ENCODE data around the gene CHMP1B.

Gene CHMP1B, protein sequence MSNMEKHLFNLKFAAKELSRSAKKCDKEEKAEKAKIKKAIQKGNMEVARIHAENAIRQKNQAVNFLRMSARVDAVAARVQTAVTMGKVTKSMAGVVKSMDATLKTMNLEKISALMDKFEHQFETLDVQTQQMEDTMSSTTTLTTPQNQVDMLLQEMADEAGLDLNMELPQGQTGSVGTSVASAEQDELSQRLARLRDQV

DNA sequence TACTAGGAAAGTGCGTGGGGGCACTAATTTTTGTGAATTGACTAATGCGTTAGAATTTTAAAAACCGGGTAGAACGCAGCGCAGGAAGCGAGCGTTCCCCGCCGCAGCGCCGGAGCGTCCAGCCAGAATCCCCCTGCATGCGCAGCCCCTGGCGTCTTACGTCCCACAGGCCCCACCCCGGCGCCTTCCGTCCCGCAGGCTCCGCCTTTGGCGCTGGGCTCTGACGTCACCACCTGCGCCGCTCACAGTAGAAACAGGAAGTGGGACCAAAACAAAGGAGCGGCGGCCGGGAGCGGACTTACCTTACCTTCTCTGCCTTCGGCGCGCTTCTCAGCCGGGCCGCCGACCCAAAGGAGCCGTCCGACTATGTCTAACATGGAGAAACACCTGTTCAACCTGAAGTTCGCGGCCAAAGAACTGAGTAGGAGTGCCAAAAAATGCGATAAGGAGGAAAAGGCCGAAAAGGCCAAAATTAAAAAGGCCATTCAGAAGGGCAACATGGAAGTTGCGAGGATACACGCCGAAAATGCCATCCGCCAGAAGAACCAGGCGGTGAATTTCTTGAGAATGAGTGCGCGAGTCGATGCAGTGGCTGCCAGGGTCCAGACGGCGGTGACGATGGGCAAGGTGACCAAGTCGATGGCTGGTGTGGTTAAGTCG is at the start of gene CHMP1B:
CHMP1B (plus strand) TSS at position 268 of the 660 bp plus-strand sequence; CDS start at position 367, 99 bp downstream.
- DNase-seq (ENCODE audit: low spot score) = peak; percentile 95

DNA sequence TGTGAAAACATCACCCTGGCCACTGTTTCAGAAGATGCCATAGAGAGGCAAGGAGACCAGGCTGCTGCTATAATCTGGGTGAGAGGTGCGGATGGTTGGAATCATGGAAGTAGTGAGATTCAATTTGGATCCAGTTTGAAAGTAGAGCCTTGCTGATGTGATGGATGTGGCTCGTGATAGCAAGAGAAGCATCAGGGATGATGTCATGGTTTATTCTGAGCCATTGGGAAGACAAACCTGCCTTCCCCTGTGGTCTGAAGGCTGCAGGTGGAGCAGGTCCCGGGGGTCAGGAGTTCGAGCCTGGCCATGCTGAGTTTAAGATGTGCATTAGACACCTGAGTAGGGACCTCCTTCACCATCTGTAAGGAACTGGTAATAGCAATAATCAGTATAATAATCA is 49.6 kb upstream of the CHMP1B start:
- DNase-seq (ENCODE audit: low spot score) = no peak

DNA sequence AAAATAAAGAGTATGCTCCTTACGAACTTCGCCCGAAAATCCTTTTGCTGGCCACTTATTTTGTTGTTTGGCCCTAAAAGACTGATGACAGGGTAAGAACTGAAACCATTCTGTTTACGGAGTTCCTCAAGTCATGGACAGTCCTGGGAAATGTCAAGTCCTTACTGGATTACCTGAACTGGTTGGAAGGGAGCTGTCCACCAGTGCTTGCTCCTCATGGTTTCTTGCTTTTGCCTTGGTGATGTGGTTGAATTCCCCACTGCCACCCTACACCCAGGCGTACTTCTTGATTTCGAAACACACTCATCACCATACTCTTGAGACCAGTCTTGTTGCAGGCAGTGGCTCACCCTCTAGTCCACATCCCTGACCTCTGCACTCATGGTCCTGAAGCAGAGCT is 49.1 kb upstream of the CHMP1B start:
- no peak for DNase-seq (ENCODE audit: low spot score)

DNA sequence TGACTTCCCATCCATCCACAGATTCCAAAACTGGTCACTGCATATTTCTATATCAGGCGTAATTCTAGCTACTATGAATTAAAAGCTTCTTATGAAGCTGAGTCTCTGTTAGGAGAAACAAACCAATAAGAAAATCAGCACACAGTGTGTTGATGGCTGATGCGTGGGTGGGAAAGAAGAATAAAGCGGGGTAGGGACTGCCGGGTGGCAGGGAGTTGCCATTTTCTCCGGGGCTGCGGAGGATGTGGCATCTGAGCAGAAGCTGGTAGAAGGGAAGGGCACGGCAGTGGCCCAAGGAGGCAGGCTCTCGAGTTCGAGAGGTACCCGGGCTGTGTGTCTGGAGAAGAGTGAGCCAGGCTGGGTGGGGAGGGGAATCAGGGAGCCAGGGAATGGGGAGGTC is 48.6 kb upstream of the CHMP1B start:
- DNase-seq (ENCODE audit: low spot score) = no peak

DNA sequence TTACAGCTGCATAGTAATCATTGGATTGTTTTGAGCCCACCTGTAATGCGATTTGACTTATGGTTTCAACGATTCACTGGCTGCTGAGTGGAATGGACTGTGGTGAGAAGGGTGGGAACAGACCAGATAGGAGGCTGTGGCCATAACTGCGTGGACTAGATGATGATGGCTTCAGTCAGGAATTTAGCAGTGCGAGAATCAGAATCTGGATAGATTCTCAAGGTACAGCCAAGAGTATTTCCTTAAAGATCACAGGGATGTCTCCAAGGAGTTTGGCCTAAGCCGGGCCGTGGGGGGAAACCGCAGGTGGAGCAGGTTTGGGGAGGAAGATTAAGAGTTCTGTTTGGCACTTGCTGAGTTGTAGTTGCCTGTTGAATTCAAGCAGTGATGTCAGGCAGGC is 44.0 kb upstream of the CHMP1B start:
- DNase-seq (ENCODE audit: low spot score) = no peak

DNA sequence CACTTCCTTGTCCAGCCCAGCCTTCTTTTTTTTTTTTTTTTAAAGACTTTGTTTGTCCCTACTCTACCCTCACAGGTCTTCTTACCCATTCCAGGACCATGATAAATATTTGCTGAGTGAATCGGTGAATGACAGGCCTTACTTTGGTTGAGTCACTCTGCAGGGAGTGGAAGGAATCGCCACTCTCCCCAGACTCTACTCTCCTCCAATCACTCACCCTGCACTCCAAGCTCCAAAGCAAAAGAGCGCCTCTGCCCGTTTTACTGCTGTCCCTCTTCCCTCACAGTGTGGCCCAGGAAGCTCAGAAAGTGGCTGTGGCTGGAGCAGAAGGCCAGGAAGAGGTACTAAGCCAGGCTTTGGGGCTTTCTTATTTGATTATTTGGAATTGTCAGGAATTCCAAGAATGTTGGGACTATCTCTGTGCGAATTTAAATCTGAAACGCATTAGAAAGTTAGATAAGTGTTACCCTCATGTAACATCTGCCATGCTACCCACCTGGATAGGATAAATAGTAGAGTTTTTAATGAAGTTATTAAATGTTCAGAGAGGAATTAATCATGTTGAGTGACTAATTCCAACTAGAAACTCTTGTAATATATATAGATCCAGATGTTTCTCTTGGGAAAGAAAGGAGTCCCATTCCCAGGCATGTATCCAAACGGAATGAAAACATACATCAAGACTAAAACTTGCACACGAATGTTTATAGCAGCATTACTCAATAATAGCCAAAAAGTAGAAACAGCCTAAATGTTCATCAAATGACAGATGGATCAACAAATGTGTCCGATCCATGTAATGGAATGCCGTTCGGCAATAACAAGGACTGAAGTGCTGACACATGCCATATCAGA is 43.0 kb upstream of the CHMP1B start:
- DNase-seq (ENCODE audit: low spot score) = peak; percentile 63

DNA sequence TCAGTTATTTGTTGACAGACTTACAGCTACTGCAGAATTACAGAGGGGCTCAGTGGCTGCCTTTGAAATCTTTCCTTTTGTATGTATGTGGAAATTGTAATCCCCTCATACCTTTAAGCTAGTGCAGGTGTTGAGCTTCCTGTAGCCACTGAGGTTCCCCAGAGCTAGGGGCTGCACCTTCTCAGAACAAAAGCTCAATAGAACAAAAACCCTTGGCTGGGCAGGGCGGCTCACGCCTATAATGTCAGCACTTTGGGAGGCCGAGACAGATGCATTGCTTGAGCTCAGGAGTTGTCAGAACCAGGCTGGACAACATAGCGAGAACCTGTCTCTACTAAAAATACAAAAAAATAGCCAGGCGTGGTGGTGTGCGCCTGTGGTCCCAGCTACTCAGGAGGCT is 41.3 kb upstream of the CHMP1B start:
- no peak for DNase-seq (ENCODE audit: low spot score)

DNA sequence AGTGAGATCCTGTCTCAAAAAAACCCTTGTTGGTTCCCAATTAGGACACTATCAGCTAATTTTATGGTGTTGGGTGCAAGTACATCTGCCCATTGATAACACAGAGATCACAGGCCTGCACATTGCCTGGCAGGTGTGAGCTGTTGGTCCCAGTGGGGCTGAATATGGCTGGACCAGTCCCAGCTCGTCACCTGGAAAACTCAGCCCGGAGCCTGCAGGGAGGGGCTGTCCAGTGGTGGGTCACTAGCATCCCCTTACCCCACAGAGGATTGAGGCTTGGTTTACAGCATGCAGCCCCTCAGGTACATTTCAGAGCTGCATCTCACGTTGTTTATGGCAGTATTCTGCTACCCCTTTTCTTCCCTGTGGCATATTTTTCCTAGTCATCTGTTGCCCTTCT is 40.8 kb upstream of the CHMP1B start:
- DNase-seq (ENCODE audit: low spot score) = no peak

DNA sequence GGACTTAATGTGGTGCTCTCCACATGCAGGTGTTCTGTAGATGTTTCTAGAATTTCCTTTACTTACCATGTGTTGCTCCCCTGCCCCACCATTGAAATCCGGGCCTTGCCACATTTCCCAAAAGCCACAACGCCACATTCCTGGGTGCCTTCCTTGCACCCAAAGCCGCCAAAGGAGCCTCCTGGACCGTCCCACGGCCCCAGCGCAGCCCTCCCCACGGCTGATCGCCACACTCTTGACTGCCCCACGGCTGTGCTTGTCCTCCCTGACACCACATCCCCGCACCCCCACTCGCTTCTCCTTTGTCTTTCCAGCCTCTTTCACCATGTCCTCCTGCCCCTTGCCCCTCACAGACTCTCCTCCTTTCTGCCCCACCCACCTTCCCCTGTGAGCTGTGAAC is 40.2 kb upstream of the CHMP1B start:
- no peak for DNase-seq (ENCODE audit: low spot score)

DNA sequence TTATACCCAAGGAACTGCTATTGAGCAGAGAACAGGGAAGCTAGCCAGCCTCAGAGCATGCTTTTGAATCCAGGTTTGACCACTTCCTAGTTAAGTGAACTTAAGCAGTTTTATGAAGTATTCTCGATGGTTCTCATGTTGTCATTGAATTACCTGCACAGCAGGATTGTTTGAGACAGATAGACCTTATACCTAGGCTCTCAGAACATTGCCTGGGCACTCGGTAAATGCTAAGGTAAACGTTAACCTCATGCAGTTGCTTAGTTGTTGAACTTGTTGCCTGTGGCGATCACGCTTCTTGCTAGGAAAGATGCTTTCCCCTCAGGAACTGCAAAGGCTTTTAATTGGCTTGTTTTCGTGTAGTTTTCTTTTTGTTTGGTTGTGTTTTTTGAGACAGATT is 34.0 kb upstream of the CHMP1B start:
- DNase-seq (ENCODE audit: low spot score) = no peak

DNA sequence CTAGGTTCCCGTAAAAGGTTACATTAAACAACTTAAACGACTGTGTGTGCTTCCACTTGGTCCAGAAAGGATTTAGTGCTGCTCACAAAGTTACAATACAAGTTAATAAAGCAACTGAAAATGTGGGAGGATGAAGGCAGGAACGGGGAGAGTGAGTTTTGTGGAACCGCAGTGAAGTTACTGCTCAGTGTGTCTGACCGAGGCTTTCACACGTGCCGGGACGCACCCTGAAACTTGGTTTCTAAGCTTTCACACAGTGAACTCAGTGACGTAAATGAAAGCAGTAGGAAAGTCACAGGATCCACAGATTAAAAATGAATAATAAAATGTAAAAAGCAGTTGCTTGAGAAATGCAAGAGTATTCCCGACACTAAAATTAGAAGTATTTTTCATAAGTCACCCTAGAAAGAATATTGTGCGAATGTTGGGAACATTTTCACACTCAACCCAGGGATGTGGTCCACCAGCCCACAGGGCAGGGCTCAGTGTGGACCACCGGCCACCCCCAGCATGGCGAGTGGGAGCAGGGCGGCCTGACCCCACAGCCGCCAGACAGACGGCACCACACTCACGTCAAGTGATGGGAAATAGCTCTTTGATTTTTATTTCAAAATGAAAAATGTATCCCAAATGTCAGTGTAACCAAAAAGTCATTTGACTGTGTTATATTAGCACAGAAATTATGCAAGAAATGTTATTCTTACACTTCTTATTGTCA is 32.6 kb upstream of the CHMP1B start:
- DNase-seq (ENCODE audit: low spot score) = no peak

DNA sequence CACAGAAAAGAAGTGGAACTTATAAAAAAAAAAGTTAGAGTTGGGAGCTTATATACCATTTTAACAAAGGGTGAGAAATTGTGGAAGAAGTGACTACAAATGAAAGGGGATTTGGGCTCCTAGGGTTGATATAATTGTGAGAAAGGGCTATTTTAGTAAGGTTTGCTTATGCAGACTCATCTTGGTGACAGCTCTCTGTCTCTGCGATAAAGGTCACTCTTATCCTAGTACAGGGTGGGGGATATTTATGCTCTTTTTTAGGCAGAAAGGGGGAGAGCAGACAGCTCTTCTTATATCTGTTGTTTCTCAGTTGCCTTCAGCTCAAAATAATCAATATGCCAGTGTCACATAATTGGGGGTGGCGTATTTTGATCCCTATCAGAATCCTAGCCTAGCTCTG is 31.3 kb upstream of the CHMP1B start:
- DNase-seq (ENCODE audit: low spot score) = no peak

DNA sequence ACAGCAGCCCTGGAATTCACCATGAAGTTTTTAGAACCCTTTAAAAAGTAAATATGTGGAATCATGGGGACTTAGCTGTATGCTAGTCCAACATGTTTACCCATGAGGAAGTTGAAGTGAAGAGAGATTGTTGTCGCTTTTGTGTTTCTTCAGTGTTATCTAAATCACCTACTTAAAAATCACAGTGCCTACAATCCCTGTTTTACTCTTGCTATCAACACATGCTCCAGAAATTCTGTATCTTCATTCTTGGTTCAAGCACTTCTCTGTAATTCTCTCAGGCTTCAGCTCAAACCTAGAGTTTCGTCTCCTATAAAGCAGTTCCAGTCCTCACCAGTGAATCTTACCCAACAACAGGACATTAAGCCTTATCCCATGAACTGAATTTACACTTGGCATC is 30.5 kb upstream of the CHMP1B start:
- DNase-seq (ENCODE audit: low spot score) = no peak

DNA sequence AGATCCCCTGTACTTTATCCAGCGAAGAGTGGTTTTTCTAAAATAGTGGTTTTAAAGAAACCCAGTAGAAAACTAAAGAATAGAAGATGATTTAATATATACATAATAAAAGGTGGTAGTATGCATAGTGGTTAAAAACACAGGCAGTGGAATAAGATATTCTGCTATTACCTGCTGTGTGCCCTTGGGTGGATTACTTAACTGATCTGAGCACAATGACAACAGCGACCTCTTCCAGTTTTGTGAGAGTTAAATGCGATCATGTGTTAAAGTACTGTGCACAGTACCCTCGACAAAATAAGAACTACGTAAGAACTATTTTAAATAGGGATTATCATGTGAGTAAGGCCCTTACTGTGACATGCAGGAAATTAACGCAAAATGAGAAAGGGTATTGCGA is 30.0 kb upstream of the CHMP1B start:
- DNase-seq (ENCODE audit: low spot score) = no peak

DNA sequence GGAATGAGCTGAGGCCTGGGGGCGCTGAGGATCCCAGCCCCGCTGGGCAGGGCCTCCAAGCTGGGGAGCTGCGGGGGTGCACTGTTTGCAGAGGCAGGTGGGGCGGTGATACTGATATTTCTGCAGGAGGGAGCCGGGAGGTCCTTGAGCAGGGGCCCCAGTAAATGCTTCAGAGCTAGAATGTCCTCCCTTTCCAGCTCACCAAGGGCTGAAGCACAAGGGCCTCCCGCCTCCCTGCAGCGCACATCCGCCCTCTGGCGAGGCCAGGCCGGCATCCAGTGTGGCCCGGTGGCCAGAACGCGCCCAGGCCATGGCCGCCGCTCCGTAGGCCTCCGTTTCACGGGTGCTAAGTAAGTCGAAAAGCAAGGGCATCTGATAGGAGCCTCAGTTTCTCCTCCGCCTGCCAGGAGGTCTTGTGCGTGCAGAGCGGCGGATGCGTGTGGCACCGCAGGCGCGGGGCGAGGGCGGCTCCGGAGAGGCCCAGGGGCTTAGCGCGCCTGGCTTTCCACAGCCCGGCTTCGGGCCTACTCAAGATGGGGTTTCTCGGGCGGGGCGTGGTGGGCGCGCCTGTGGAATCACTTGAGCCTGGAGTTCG is 29.5 kb upstream of the CHMP1B start:
- DNase-seq (ENCODE audit: low spot score) = no peak

DNA sequence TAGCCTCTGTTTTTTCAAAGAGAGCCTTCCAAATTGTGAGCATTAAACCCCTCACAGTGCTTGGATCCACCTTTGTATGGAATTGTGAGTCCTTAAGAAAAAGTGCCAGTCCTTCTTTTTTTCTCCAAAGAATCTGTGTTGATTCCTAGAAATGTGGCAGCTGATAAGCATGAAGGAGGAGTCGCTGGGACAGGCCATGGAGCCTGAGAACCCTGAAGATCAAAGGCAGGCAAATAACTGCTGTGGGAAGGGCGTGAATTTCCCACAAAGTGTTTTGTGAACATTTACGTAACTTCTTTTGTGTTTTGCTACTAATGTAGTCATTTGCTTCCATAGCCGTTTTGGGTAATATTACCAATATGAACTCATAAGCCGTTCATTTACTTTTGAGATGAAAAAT is 27.7 kb upstream of the CHMP1B start:
- DNase-seq (ENCODE audit: low spot score) = no peak

DNA sequence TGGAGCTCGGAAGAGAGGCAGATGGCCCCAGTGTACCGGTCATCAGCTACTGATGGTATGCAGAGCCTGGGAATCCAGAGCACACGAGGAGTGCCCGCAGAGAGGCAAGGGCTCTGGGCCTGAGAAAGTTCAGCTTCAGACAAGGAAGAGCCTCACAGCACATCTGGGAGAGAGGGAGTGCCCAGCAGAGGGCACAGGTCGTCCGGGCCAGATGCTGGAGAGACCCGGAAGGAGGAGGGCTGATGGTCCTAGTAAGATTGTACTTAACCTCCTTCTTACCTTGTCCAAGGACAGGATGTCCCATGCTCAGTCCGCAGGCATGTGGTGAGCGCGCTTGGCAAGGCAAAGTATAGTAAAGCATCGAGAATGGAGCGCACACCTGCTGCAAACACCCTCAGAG is 24.4 kb upstream of the CHMP1B start:
- no peak for DNase-seq (ENCODE audit: low spot score)

DNA sequence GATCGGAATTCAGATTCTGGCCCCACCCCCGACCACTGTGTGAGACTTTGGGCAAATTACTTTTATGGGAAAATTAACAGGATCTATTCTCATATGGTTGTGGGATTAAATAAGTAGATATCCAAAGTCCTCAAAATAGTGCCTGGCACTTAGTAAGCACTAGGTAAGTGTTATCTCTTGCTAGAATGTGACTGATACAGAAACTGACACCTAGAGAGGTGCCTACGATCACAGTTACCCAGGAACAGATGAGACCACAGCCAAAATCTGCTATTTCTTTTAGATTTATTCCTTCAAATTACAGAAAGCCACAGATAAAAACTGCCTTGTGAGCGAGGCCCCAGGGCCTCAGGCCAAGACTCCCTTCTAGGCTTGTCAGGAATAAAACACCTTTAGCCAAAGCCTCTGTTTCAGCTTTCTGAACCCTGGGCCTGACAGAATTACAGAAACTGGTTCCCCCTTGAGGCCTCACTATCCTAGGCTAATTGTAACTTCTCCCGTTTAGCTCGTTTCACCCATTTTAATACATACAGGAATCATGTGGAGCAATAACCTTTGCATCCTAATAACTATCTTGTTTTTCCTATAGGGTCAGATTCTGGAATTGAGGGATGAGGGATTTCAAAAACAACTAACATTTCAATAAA is 22.3 kb upstream of the CHMP1B start:
- no peak for DNase-seq (ENCODE audit: low spot score)

DNA sequence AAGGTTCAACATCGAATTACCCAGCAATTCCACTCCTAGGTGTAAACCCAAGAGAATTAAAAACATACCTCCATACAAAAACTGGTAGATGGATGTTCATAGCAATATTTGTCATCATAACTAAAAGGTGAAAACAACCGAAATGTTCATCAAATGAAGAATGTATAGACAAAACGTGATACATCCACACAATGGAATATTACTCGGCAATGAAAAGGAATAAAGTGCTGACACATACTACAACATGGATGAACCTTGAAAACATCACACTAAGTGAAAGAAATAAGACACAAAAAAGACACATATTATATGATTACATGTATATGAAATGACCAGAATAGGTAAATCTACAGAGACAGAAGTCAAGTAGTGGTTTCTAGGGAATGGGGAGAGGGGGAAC is 20.6 kb upstream of the CHMP1B start:
- no peak for DNase-seq (ENCODE audit: low spot score)

DNA sequence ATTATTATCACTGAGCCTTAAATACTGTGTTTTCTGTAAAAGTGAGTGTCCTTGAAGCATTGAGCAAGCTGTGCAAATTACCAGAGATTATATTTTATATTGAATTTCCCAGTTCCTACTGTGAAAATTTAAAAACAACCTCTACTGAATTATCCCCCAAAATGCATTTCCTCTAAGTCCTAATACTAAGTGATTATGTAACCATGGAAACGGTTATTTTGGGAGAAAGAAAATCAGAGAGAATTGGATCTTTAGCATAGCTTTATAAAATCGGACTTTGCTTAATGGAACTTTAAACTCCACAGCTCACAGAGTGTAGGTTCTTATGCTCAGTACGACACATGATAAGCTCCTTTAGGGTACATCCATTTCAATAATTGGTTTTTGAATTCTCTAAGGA is 19.3 kb upstream of the CHMP1B start:
- DNase-seq (ENCODE audit: low spot score) = no peak

DNA sequence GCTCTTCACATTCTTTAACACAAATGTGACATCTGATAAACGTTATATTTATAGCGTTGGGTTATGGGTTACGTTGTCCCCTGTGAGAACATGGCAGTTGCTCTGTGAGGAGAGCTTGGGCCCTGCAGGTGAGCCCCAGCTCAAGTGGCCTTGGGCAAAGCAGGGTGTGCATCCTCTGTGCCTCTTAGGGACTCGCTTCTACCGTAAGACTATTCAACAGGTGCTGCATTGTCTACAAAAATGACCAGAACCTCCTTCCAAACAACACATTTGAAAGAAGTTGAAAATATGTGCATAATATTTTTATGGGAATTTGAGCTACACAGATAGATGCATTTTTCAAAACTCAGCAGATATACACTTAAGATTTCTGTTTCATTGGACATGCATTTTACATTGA is 16.4 kb upstream of the CHMP1B start:
- DNase-seq (ENCODE audit: low spot score) = no peak

DNA sequence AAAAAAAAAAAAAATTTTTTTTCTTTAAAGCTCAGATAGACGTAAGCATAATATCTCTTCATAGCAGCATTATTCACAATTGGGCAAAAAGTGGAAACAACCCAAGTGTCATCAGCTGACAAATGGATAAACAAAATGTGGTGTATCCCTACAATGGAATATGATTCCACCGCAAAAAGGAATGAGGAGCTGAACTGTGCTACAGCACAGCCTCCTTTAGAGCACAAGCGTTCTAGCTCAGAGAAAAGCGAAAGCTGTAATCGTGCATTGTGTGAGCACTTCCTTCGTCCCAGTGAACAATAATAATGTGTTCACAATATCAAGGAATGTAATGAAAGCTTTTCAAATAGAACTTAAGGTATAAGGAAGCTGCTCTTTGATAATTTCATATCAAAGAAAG is 11.7 kb upstream of the CHMP1B start:
- no peak for DNase-seq (ENCODE audit: low spot score)
